Lung (tissue), 12 donors: Measurements from ENCODE around the gene SCRN1. TPM values are rescaled to one million over a fixed set of nuclear protein-coding genes. Genes with fewer than 3 reads are reported as not detected.

ENCODE experiments used
- ATAC-seq: fragments of 200-7000 bp; cut with Tn5 transposase; one replicate; pipeline ENCODE4 v1.9.1; 2020; ENCODE audit warnings: moderate number of reproducible peaks; ENCODE audit not compliant: insufficient read depth, low FRiP score
- DNase-seq, 3 donors: peaks; one replicate each; pipeline ENCODE4 v3.0.0-alpha.2; 2013 to 2017
- H3K27ac ChIP-seq, 2 donors: one replicate each; pipeline ENCODE4 v1.5.1; 2013; ENCODE audit warnings: mild to moderate bottlenecking in 2 of 2, moderate library complexity in 2 of 2, control low read depth in 1 of 2, inconsistent platforms in 1 of 2, low read depth in 1 of 2, low read length in 1 of 2
- H3K27me3 ChIP-seq, 3 donors: one replicate each; pipeline ENCODE4 v1.5.1; 2013; ENCODE audit warnings: low read length in 2 of 3; ENCODE audit not compliant: control insufficient read depth in 3 of 3, insufficient read depth in 3 of 3
- H3K36me3 ChIP-seq, 4 donors: one replicate each; pipeline ENCODE4 v1.5.1; 2013; ENCODE audit warnings: low read length in 4 of 4, mild to moderate bottlenecking in 1 of 4, moderate library complexity in 1 of 4; ENCODE audit not compliant: control insufficient read depth in 4 of 4, insufficient read depth in 4 of 4
- H3K4me1 ChIP-seq, 5 donors: one replicate each; pipeline ENCODE4 v1.5.1; 2013; ENCODE audit warnings: low read length in 5 of 5, mild to moderate bottlenecking in 2 of 5, moderate library complexity in 1 of 5; ENCODE audit not compliant: control insufficient read depth in 5 of 5, insufficient read depth in 5 of 5
- H3K4me3 ChIP-seq: one replicate; pipeline ENCODE4 v1.5.1; 2013; ENCODE audit warnings: mild to moderate bottlenecking, control low read depth, moderate library complexity
- H3K9ac ChIP-seq, 2 donors: one replicate each; pipeline ENCODE4 v1.5.1; 2013; ENCODE audit warnings: low read length in 2 of 2, control low read depth in 1 of 2; ENCODE audit not compliant: insufficient read depth in 1 of 2
- H3K9me3 ChIP-seq, 4 donors: one replicate each; pipeline ENCODE4 v1.5.1; 2013; ENCODE audit warnings: low read length in 3 of 4, mild to moderate bottlenecking in 1 of 4, moderate library complexity in 1 of 4; ENCODE audit not compliant: control insufficient read depth in 4 of 4, insufficient read depth in 3 of 4
- CTCF ChIP-seq: IDR thresholded peaks from 2 replicates; pipeline ENCODE4 v1.5.1; 2012; ENCODE audit warnings: mild to moderate bottlenecking; ENCODE audit errors: control extremely low read depth, extremely low read depth
- WGBS, 2 donors: extraction: QIAGEN DNeasy Blood & Tissue Kit; methylation state at CpG; one replicate each; pipeline ENCODE4 v1.1.7; 2013; 5-methylcytosine and 5-hydroxymethylcytosine counted together
- polyA plus RNA-seq, 2 donors: library from polyadenylated mRNA; stranded (reverse); fragments of 200-250 nt; gene quantifications; one replicate each; pipeline ENCODE4 v1.2.1, GENCODE V29; 2013
- total RNA-seq, 2 donors: library from RNA; depleted of rRNA in 1 of 2; stranded (reverse); fragments of >200 nt in 1 of 2; gene quantifications; one replicate each; pipeline ENCODE4 v1.2.1, GENCODE V29; 2014 to 2021
- donor health status: control.
- donor health status: control.
- donor health status: Bipolar disorder and iron deficiency.
- donor health status: healthy.
- donor health status: DM: yes; HTN: yes; CAD: no.

The SCRN1 gene
- total and polyA plus RNA-seq, 4 donors, result 5.5 to 32.3 (median 20.2) TPM

GRCh38 chr7:29955799-29956486 lies 33.7 kb downstream of the SCRN1 start:
- DNase-seq (no peak), ATAC-seq (no peak)
- WGBS, 2 donors, result 15 to 36% methylated on average over 8 of the region's 8 CpGs
- H3K9ac ChIP-seq, result no peak overlapping the region
- no peaks in the 10 kb centered on the region for H3K4me1 ChIP-seq
- H3K9me3 ChIP-seq, result peaks cover 0 to 3% (median 0%) of the 10 kb centered on the region in 4 donors
- peaks cover 0 to 14% (median 3%) of the 10 kb centered on the region in 4 donors for H3K36me3 ChIP-seq
- no peak for TF ChIP-seq CTCF
- no peaks in the 10 kb centered on the region for H3K27me3 ChIP-seq
- no peak overlapping the region for H3K27ac ChIP-seq
- no peak overlapping the region for H3K4me3 ChIP-seq

GRCh38 chr7:29955075-29955792 lies 34.4 kb downstream of the SCRN1 start:
- no peak for TF ChIP-seq CTCF
- DNase-seq (no peak), ATAC-seq (no peak)
- no peaks in the 10 kb centered on the region for H3K4me1 ChIP-seq
- H3K9ac ChIP-seq, result no peak overlapping the region
- no peak overlapping the region for H3K27ac ChIP-seq
- no peak overlapping the region for H3K4me3 ChIP-seq
- H3K36me3 ChIP-seq, result peaks cover 0 to 19% (median 6%) of the 10 kb centered on the region in 4 donors
- H3K27me3 ChIP-seq, result no peaks in the 10 kb centered on the region
- 88 to 90% methylated on average over 7 of the region's 7 CpGs for WGBS, 2 donors
- peaks cover 0 to 3% (median 0%) of the 10 kb centered on the region in 4 donors for H3K9me3 ChIP-seq

GRCh38 chr7:29953726-29954347 lies 35.8 kb downstream of the SCRN1 start:
- peaks cover 0 to 3% (median 0%) of the 10 kb centered on the region in 4 donors for H3K9me3 ChIP-seq
- no peak overlapping the region for H3K9ac ChIP-seq
- peaks cover 0 to 19% (median 11%) of the 10 kb centered on the region in 4 donors for H3K36me3 ChIP-seq
- no peaks in the 10 kb centered on the region for H3K4me1 ChIP-seq
- H3K27me3 ChIP-seq, result no peaks in the 10 kb centered on the region
- no peak for ATAC-seq
- WGBS, 2 donors, result 57 to 70% methylated on average over 4 of the region's 4 CpGs
- H3K4me3 ChIP-seq, result no peak overlapping the region
- no peak for TF ChIP-seq CTCF
- DNase-seq, result no peak
- no peak overlapping the region for H3K27ac ChIP-seq
